SK-N-SH (cell line): ENCODE results near the gene THEM5. TPM values are rescaled to one million over a fixed set of nuclear protein-coding genes. Genes with fewer than 3 reads are reported as not detected.

Source experiments
- CTCF ChIA-PET: fragments of 300-600, 350-600 bp; formaldehyde crosslinking; extraction: SDS; loops from one replicate; lab custom pipeline; 2021; lab: Yijun Ruan, JAX
- POLR2A ChIA-PET: fragments of 350-600 bp; sonication (Branson Sonifier 250); formaldehyde crosslinking; extraction: SDS; loops from one replicate; lab custom pipeline; 2020; ENCODE audit warnings: antibody characterized with exemption, inconsistent platforms; lab: Yijun Ruan, JAX
- DNase-seq: peaks from one replicate; pipeline ENCODE4 v3.0.0; 2012
- H2AFZ ChIP-seq: fragments of 200-600 bp; sonication (generic); 2 replicates; pipeline ENCODE4 v1.8.1; 2016; ENCODE audit warnings: antibody characterized with exemption, mild to moderate bottlenecking, low read depth
- H3F3A ChIP-seq: fragments of 200-600 bp; sonication (generic); replicated peaks from 2 replicates; pipeline ENCODE3; 2016; ENCODE audit warnings: antibody characterized with exemption, mild to moderate bottlenecking; ENCODE audit not compliant: insufficient read depth
- H3K27ac ChIP-seq, 2 experiments: fragments of 200-500 bp in 1 of 2; fragments of 200-600 bp in 1 of 2; sonication (Bioruptor generic) in 1 of 2; sonication (generic), shearing (Covaris generic) in 1 of 2; 2 replicates each; pipeline versions ENCODE4 v1.5.1 to v1.6.1; 2014 to 2016; ENCODE audit warnings: low read depth in 2 of 2, inconsistent platforms in 1 of 2, low read length in 1 of 2, mild to moderate bottlenecking in 1 of 2, mixed read lengths in 1 of 2
- H3K27me3 ChIP-seq: fragments of 200-600 bp; sonication (generic), shearing (Covaris generic); 2 replicates; pipeline ENCODE4 v1.6.1; 2016; ENCODE audit warnings: mixed run types; ENCODE audit not compliant: insufficient read depth
- H3K36me3 ChIP-seq, 2 experiments: fragments of 200-500 bp in 1 of 2; fragments of 200-600 bp in 1 of 2; sonication (Bioruptor generic) in 1 of 2; sonication (generic) in 1 of 2; replicated peaks in 1 of 2; 2 replicates each; pipeline versions ENCODE3 to v1.5.1; 2014 to 2016; ENCODE audit warnings: low read length in 1 of 2, mild to moderate bottlenecking in 1 of 2; ENCODE audit not compliant: insufficient read depth in 2 of 2, control insufficient read depth in 1 of 2
- H3K4me1 ChIP-seq, 2 experiments: fragments of 200-500 bp in 1 of 2; fragments of 200-600 bp in 1 of 2; sonication (Bioruptor generic) in 1 of 2; sonication (generic), shearing (Covaris generic) in 1 of 2; 2 replicates each; pipeline versions ENCODE4 v1.5.1 to v1.6.1; 2014 to 2016; ENCODE audit warnings: low read depth in 1 of 2, low read length in 1 of 2, mixed run types in 1 of 2; ENCODE audit not compliant: insufficient read depth in 2 of 2, control insufficient read depth in 1 of 2
- H3K4me2 ChIP-seq: fragments of 200-600 bp; sonication (generic), shearing (Covaris generic); 2 replicates; pipeline ENCODE4 v1.6.1; 2017; ENCODE audit warnings: mixed run types
- H3K4me3 ChIP-seq, 2 experiments: fragments of 200-500 bp in 1 of 2; fragments of 200-600 bp in 1 of 2; sonication (Bioruptor generic) in 1 of 2; sonication (generic), shearing (Covaris generic) in 1 of 2; 2 replicates each; pipeline versions ENCODE4 v1.5.1 to v1.8.1; 2014 to 2016; ENCODE audit warnings: low read depth in 2 of 2, inconsistent platforms in 1 of 2, low read length in 1 of 2, mild to moderate bottlenecking in 1 of 2, mixed read lengths in 1 of 2, moderate library complexity in 1 of 2
- H3K79me2 ChIP-seq: fragments of 200-600 bp; sonication (generic); 2 replicates; pipeline ENCODE4 v1.8.1; 2017; ENCODE audit warnings: mild to moderate bottlenecking; ENCODE audit not compliant: insufficient read depth
- H3K9ac ChIP-seq: fragments of 200-600 bp; sonication (generic); 2 replicates; pipeline ENCODE4 v1.6.1; 2017; ENCODE audit warnings: mixed run types
- H3K9me2 ChIP-seq: fragments of 200-600 bp; sonication (generic); 2 replicates; pipeline ENCODE4 v1.6.1; 2017; ENCODE audit warnings: mixed run types
- H3K9me3 ChIP-seq: fragments of 200-600 bp; sonication (generic); 2 replicates; pipeline ENCODE4 v1.6.1; 2017; ENCODE audit warnings: mixed run types, mild to moderate bottlenecking, moderate library complexity
- H4K20me1 ChIP-seq: fragments of 200-600 bp; sonication (generic); 2 replicates; pipeline ENCODE4 v1.6.1; 2017; ENCODE audit warnings: mild to moderate bottlenecking, mixed run types; ENCODE audit not compliant: insufficient read depth
- CHD2 ChIP-seq: fragments of 150-350 bp; IDR thresholded peaks from 2 replicates; pipeline ENCODE4 v1.6.1; 2018; ENCODE audit warnings: low read length; ENCODE audit not compliant: partially characterized antibody
- ELF1 ChIP-seq: IDR thresholded peaks from 2 replicates; pipeline ENCODE4 v1.4.0; 2012
- EP300 ChIP-seq, 2 experiments: IDR thresholded peaks; 2 replicates each; pipeline versions ENCODE4 v1.4.0 to v1.6.1; 2012; ENCODE audit warnings: borderline replicate concordance in 1 of 2, low read depth in 1 of 2, low read length in 1 of 2
- FOSL2 ChIP-seq: IDR thresholded peaks from 2 replicates; pipeline ENCODE4 v1.4.0; 2012; ENCODE audit warnings: low read depth, mild to moderate bottlenecking, moderate library complexity, borderline replicate concordance
- FOXJ3 ChIP-seq: sonication (generic); formaldehyde crosslinking; IDR thresholded peaks from 2 replicates; pipeline ENCODE4 v1.5.1; 2020; ENCODE audit warnings: mild to moderate bottlenecking, missing genetic modification reagents
- FOXM1 ChIP-seq: IDR thresholded peaks from 2 replicates; pipeline ENCODE4 v1.4.0; 2012; ENCODE audit warnings: low read depth, mild to moderate bottlenecking
- GABPA ChIP-seq: IDR thresholded peaks from 2 replicates; pipeline ENCODE4 v1.4.0; 2012; ENCODE audit warnings: low read depth, mild to moderate bottlenecking
- GATA2 ChIP-seq: sonication (generic); formaldehyde crosslinking; IDR thresholded peaks from 2 replicates; pipeline ENCODE4 v1.5.0; 2020; ENCODE audit warnings: mild to moderate bottlenecking, missing genetic modification reagents
- IRF3 ChIP-seq: fragments of 150-350 bp; IDR thresholded peaks from 2 replicates; pipeline ENCODE4 v1.6.1; 2016; ENCODE audit warnings: mild to moderate bottlenecking, low read depth, low read length
- MAX ChIP-seq: IDR thresholded peaks from 2 replicates; pipeline ENCODE4 v1.4.0; 2012; ENCODE audit warnings: low read depth
- PBX3 ChIP-seq: IDR thresholded peaks from 2 replicates; pipeline ENCODE4; 2012
- POLR2AphosphoS5 ChIP-seq: IDR thresholded peaks from 2 replicates; pipeline ENCODE4 v1.6.1; 2012; ENCODE audit warnings: low read depth, low read length
- RAD21 ChIP-seq: IDR thresholded peaks from 2 replicates; pipeline ENCODE4 v1.6.1; 2012; ENCODE audit warnings: mild to moderate bottlenecking, low read length
- SMC3 ChIP-seq: IDR thresholded peaks from 2 replicates; pipeline ENCODE4 v1.6.1; 2012; ENCODE audit warnings: low read depth, low read length, improper control_type of control experiment
- TAF1 ChIP-seq: IDR thresholded peaks from 2 replicates; pipeline ENCODE4 v1.6.1; 2012; ENCODE audit warnings: low read depth, mild to moderate bottlenecking, low read length, moderate library complexity, borderline replicate concordance
- ZBTB33 ChIP-seq: IDR thresholded peaks from 2 replicates; pipeline ENCODE4 v1.4.0; 2012; ENCODE audit warnings: low read depth, borderline replicate concordance
- WGBS: methylation state at CpG from one replicate; pipeline ENCODE4 v1.1.6; 2017; ENCODE audit warnings: low lambda C conversion rate; 5-methylcytosine and 5-hydroxymethylcytosine counted together
- polyA plus RNA-seq, 3 experiments: library from polyadenylated mRNA; depleted of rRNA; stranded (reverse); fragments of >200 nt; gene quantifications; 2 replicates each; pipeline ENCODE4 v1.2.3, GENCODE V29; 2012

Gene THEM5
- polyA plus RNA-seq, 1 of the 3 experiments (the other 2 are of a cell fraction) = not detected

GRCh38 chr1:151837884-151838221 lies 15.7 kb downstream of the THEM5 start (continued):
- TF ChIP-seq FOXM1 (no peak), ZBTB33 (no peak), MAX (no peak), FOSL2 (no peak), POLR2AphosphoS5 (no peak), ELF1 (no peak), GATA2 (CRISPR knock-in tag) (no peak), EP300 (IDR thresholded peaks at IDR 0.05; ENCODE audit: borderline replicate concordance in 1 of 2, low read depth in 1 of 2, low read length in 1 of 2) (no peak), CHD2 (no peak)

- CTCF ChIA-PET = interaction anchor here (0.6 to 3.8 kb wide), 44 partner anchors 9 to 536 kb away, joined by 3 to 50 read pairs (median 5); partner anchors contain the start of genes CELF3, MRPL9, TDRKH and THEM5
- H3K79me2 ChIP-seq = no peaks in the 10 kb centered on the region
- no peaks in the 10 kb centered on the region for H4K20me1 ChIP-seq
- no peaks in the 10 kb centered on the region for H3F3A ChIP-seq
- H3K4me3 ChIP-seq = no peak overlapping the region
- H3K4me1 ChIP-seq = peaks cover 0 to 19% of the 10 kb centered on the region in 2 experiments; a peak in 1 of 4 replicates
- no peaks in the 10 kb centered on the region for H3K9me2 ChIP-seq
- H3K4me2 ChIP-seq = no peak overlapping the region
- H2AFZ ChIP-seq = no peak overlapping the region
- DNase-seq = no peak
- no peaks in the 10 kb centered on the region for H3K36me3 ChIP-seq
- no peak overlapping the region for H3K9ac ChIP-seq
- no peak for TF ChIP-seq TAF1
- no peak for TF ChIP-seq FOXJ3 (CRISPR knock-in tag)
- no peak for TF ChIP-seq GABPA
- no peak for TF ChIP-seq ELF1
- TF ChIP-seq CHD2 = no peak
- no peak for TF ChIP-seq RAD21
- TF ChIP-seq PBX3 = no peak
- TF ChIP-seq POLR2AphosphoS5 = no peak
- no peak for TF ChIP-seq FOXM1
- no peak for TF ChIP-seq IRF3
- no peak for TF ChIP-seq SMC3
- H3K9me3 ChIP-seq = no peaks in the 10 kb centered on the region
- 73% methylated on average over 3 of the region's 3 CpGs for WGBS
- no peaks in the 10 kb centered on the region for H3K27me3 ChIP-seq
- no peak overlapping the region for H3K27ac ChIP-seq
- POLR2A ChIA-PET = no interaction called here
These were observed 16.3 kb downstream of the THEM5 start for GRCh38 chr1:151837197-151837596.
